DND-41 (cell line): Measurements from ENCODE around the gene LMLN.

Experiments used
- CTCF ChIP-seq: IDR thresholded peaks from 2 replicates; pipeline ENCODE4 v1.5.1; 2012; ENCODE audit warnings: borderline replicate concordance, low read length, moderate library complexity, mild to moderate bottlenecking; ENCODE audit not compliant: poor library complexity, severe bottlenecking; ENCODE audit errors: extremely low read depth
- EZH2 ChIP-seq: IDR thresholded peaks from 3 replicates; pipeline ENCODE4 v1.6.1; 2012; ENCODE audit warnings: borderline replicate concordance, low read depth, mild to moderate bottlenecking, moderate library complexity, low read length, inconsistent platforms; ENCODE audit not compliant: severe bottlenecking

DNA sequence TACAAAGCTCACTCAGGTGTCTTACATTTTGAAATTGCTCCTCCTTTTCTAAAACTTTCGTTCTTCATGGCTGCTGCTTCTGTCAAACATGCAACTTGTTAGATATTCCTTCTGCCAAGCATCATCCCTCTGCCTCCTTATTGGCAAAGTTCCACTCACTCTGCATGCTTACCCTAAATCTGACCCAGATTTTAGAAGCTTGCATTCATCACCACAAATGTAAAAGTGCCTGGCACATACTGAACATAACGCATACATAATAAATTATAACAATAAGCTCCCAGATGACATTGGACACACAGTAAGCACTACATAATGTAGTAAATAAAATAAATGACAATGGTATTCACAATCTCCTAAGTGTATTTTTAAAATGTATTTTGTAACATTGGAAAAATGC, 107.4 kb downstream of the LMLN start:
- TF ChIP-seq CTCF (no peak), EZH2 (no peak)
